ENCODE results near the gene BLOC1S5.

DNA sequence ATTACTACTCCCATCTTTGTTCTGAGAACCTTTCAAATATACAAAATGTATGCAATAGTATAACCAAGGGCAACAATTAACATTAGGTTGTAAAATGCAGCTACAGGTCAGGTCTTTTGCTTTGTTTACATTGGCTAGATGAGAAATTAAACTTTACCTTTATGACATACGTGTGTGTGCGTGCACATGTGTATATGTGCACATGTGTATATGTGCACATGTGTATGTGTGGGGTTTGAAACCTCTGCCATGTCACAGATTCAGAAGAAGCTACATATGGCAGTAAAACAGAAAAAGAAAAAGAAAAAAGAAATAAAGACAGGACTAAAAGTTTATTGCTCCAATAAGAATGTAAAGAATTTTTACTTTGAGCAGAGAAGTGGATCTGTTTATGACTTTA is 40.6 kb downstream of the BLOC1S5 start:
- TF ChIP-seq CTCF (IDR thresholded peaks at IDR 0.05), result no peak
- no peak for TF ChIP-seq EZH2 (IDR thresholded peaks at IDR 0.05)
